SK-N-MC (cell line): ENCODE data around the gene SGMS2.

ENCODE experiments used
- EZH2 ChIP-seq: fragments of 200-600 bp; sonication (generic); IDR thresholded peaks from one replicate; pipeline ENCODE4 v1.6.1; 2017; ENCODE audit warnings: antibody characterized with exemption
- POLR2AphosphoS5 ChIP-seq: IDR thresholded peaks from 2 replicates; pipeline ENCODE4 v1.6.1; 2012; ENCODE audit warnings: mild to moderate bottlenecking, low read depth, low read length, borderline replicate concordance

DNA sequence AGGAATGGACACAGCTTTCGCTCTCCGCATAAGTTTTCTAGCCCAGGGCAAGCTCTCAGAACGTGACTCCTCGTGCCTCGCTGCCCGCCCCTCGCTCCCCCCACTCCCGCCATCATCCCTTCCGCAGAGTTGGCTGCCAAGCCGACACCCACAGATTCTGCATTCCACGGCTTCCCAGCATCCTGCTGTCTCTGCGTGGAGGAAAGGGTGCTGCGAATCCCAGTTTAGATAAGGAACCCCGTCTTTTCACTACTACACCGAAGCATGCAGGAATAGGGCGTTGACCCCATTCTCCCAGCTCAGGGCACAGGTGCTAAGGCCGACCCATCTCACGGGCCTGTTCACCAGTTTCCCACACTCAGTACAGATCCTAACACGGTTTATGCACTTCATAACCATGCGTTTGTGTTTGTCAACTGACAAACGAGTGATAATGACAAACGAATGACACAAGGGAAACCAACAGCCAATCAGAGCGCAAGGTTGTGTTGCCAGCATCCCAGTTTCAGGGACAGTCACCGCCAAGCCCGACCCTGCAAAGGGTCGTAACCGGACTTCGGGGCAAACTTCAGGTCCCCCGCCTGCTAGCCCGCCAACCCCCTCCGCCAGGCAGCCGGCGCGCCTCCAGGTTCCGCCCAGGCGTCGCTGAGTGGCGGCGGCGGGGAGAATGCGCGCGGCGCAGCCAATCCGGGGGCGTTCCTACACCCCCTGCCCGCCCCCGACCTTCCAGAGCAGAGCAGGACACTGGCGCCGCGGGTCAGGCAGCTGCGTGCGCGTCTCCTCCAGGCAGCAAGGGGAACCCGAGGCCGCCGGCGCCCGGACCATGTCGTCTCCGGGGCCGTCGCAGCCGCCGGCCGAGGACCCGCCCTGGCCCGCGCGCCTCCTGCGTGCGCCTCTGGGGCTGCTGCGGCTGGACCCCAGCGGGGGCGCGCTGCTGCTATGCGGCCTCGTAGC lies 106.4 kb downstream of the SGMS2 start, which contains the start of gene CYP2U1:
- TF ChIP-seq POLR2AphosphoS5 (peak; percentile 58; the same call in 1 of the 2 replicates), EZH2 (no peak)
